SK-N-SH (cell line): ENCODE measurements around the gene SRMS. TPM values are rescaled to one million over a fixed set of nuclear protein-coding genes. Genes with fewer than 3 reads are reported as not detected.

ENCODE experiments used
- CTCF ChIA-PET: fragments of 300-600, 350-600 bp; formaldehyde crosslinking; extraction: SDS; loops from one replicate; lab custom pipeline; 2021; lab: Yijun Ruan, JAX
- POLR2A ChIA-PET: fragments of 350-600 bp; sonication (Branson Sonifier 250); formaldehyde crosslinking; extraction: SDS; loops from one replicate; lab custom pipeline; 2020; ENCODE audit warnings: antibody characterized with exemption, inconsistent platforms; lab: Yijun Ruan, JAX
- DNase-seq: peaks from one replicate; pipeline ENCODE4 v3.0.0; 2012
- H2AFZ ChIP-seq: fragments of 200-600 bp; sonication (generic); 2 replicates; pipeline ENCODE4 v1.8.1; 2016; ENCODE audit warnings: antibody characterized with exemption, mild to moderate bottlenecking, low read depth
- H3F3A ChIP-seq: fragments of 200-600 bp; sonication (generic); replicated peaks from 2 replicates; pipeline ENCODE3; 2016; ENCODE audit warnings: antibody characterized with exemption, mild to moderate bottlenecking; ENCODE audit not compliant: insufficient read depth
- H3K27ac ChIP-seq, 2 experiments: fragments of 200-500 bp in 1 of 2; fragments of 200-600 bp in 1 of 2; sonication (Bioruptor generic) in 1 of 2; sonication (generic), shearing (Covaris generic) in 1 of 2; 2 replicates each; pipeline versions ENCODE4 v1.5.1 to v1.6.1; 2014 to 2016; ENCODE audit warnings: low read depth in 2 of 2, inconsistent platforms in 1 of 2, low read length in 1 of 2, mild to moderate bottlenecking in 1 of 2, mixed read lengths in 1 of 2
- H3K27me3 ChIP-seq: fragments of 200-600 bp; sonication (generic), shearing (Covaris generic); 2 replicates; pipeline ENCODE4 v1.6.1; 2016; ENCODE audit warnings: mixed run types; ENCODE audit not compliant: insufficient read depth
- H3K36me3 ChIP-seq, 2 experiments: fragments of 200-500 bp in 1 of 2; fragments of 200-600 bp in 1 of 2; sonication (Bioruptor generic) in 1 of 2; sonication (generic) in 1 of 2; replicated peaks in 1 of 2; 2 replicates each; pipeline versions ENCODE3 to v1.5.1; 2014 to 2016; ENCODE audit warnings: low read length in 1 of 2, mild to moderate bottlenecking in 1 of 2; ENCODE audit not compliant: insufficient read depth in 2 of 2, control insufficient read depth in 1 of 2
- H3K4me1 ChIP-seq, 2 experiments: fragments of 200-500 bp in 1 of 2; fragments of 200-600 bp in 1 of 2; sonication (Bioruptor generic) in 1 of 2; sonication (generic), shearing (Covaris generic) in 1 of 2; 2 replicates each; pipeline versions ENCODE4 v1.5.1 to v1.6.1; 2014 to 2016; ENCODE audit warnings: low read depth in 1 of 2, low read length in 1 of 2, mixed run types in 1 of 2; ENCODE audit not compliant: insufficient read depth in 2 of 2, control insufficient read depth in 1 of 2
- H3K4me2 ChIP-seq: fragments of 200-600 bp; sonication (generic), shearing (Covaris generic); 2 replicates; pipeline ENCODE4 v1.6.1; 2017; ENCODE audit warnings: mixed run types
- H3K4me3 ChIP-seq, 2 experiments: fragments of 200-500 bp in 1 of 2; fragments of 200-600 bp in 1 of 2; sonication (Bioruptor generic) in 1 of 2; sonication (generic), shearing (Covaris generic) in 1 of 2; 2 replicates each; pipeline versions ENCODE4 v1.5.1 to v1.8.1; 2014 to 2016; ENCODE audit warnings: low read depth in 2 of 2, inconsistent platforms in 1 of 2, low read length in 1 of 2, mild to moderate bottlenecking in 1 of 2, mixed read lengths in 1 of 2, moderate library complexity in 1 of 2
- H3K79me2 ChIP-seq: fragments of 200-600 bp; sonication (generic); 2 replicates; pipeline ENCODE4 v1.8.1; 2017; ENCODE audit warnings: mild to moderate bottlenecking; ENCODE audit not compliant: insufficient read depth
- H3K9ac ChIP-seq: fragments of 200-600 bp; sonication (generic); 2 replicates; pipeline ENCODE4 v1.6.1; 2017; ENCODE audit warnings: mixed run types
- H3K9me2 ChIP-seq: fragments of 200-600 bp; sonication (generic); 2 replicates; pipeline ENCODE4 v1.6.1; 2017; ENCODE audit warnings: mixed run types
- H3K9me3 ChIP-seq: fragments of 200-600 bp; sonication (generic); 2 replicates; pipeline ENCODE4 v1.6.1; 2017; ENCODE audit warnings: mixed run types, mild to moderate bottlenecking, moderate library complexity
- H4K20me1 ChIP-seq: fragments of 200-600 bp; sonication (generic); 2 replicates; pipeline ENCODE4 v1.6.1; 2017; ENCODE audit warnings: mild to moderate bottlenecking, mixed run types; ENCODE audit not compliant: insufficient read depth
- EP300 ChIP-seq, 2 experiments: IDR thresholded peaks; 2 replicates each; pipeline versions ENCODE4 v1.4.0 to v1.6.1; 2012; ENCODE audit warnings: borderline replicate concordance in 1 of 2, low read depth in 1 of 2, low read length in 1 of 2
- FOXJ3 ChIP-seq: sonication (generic); formaldehyde crosslinking; IDR thresholded peaks from 2 replicates; pipeline ENCODE4 v1.5.1; 2020; ENCODE audit warnings: mild to moderate bottlenecking, missing genetic modification reagents
- FOXM1 ChIP-seq: IDR thresholded peaks from 2 replicates; pipeline ENCODE4 v1.4.0; 2012; ENCODE audit warnings: low read depth, mild to moderate bottlenecking
- MXI1 ChIP-seq: IDR thresholded peaks from 2 replicates; pipeline ENCODE4 v1.6.1; 2012; ENCODE audit warnings: mild to moderate bottlenecking, low read depth, low read length, improper control_type of control experiment
- POLR2AphosphoS5 ChIP-seq: IDR thresholded peaks from 2 replicates; pipeline ENCODE4 v1.6.1; 2012; ENCODE audit warnings: low read depth, low read length
- RCOR1 ChIP-seq: fragments of 150-350 bp; IDR thresholded peaks from 2 replicates; pipeline ENCODE4 v1.6.1; 2017; ENCODE audit warnings: antibody characterized with exemption, low read length
- SIN3A ChIP-seq: IDR thresholded peaks from 2 replicates; pipeline ENCODE4 v1.6.1; 2012; ENCODE audit warnings: low read depth, mild to moderate bottlenecking, low read length, moderate library complexity, borderline replicate concordance
- TAF1 ChIP-seq: IDR thresholded peaks from 2 replicates; pipeline ENCODE4 v1.6.1; 2012; ENCODE audit warnings: low read depth, mild to moderate bottlenecking, low read length, moderate library complexity, borderline replicate concordance
- WGBS: methylation state at CpG from one replicate; pipeline ENCODE4 v1.1.6; 2017; ENCODE audit warnings: low lambda C conversion rate; 5-methylcytosine and 5-hydroxymethylcytosine counted together
- polyA plus RNA-seq, 3 experiments: library from polyadenylated mRNA; depleted of rRNA; stranded (reverse); fragments of >200 nt; gene quantifications; 2 replicates each; pipeline ENCODE4 v1.2.3, GENCODE V29; 2012
- TF ChIP-seq, protein P1 (sequence below): IDR thresholded peaks from 2 replicates; pipeline ENCODE4 v1.4.0; 2012; ENCODE audit warnings: low read depth, borderline replicate concordance
- TF ChIP-seq, protein P2 (sequence below): IDR thresholded peaks from 2 replicates; pipeline ENCODE4 v1.4.0; 2012; ENCODE audit warnings: low read depth, borderline replicate concordance
- TF ChIP-seq, protein P3 (sequence below): IDR thresholded peaks from 2 replicates; pipeline ENCODE4 v1.6.1; 2012; ENCODE audit warnings: mild to moderate bottlenecking, low read depth, low read length, moderate library complexity

Gene SRMS
- polyA plus RNA-seq, 1 of the 3 experiments (the other 2 are of a cell fraction): not detected

DNA sequence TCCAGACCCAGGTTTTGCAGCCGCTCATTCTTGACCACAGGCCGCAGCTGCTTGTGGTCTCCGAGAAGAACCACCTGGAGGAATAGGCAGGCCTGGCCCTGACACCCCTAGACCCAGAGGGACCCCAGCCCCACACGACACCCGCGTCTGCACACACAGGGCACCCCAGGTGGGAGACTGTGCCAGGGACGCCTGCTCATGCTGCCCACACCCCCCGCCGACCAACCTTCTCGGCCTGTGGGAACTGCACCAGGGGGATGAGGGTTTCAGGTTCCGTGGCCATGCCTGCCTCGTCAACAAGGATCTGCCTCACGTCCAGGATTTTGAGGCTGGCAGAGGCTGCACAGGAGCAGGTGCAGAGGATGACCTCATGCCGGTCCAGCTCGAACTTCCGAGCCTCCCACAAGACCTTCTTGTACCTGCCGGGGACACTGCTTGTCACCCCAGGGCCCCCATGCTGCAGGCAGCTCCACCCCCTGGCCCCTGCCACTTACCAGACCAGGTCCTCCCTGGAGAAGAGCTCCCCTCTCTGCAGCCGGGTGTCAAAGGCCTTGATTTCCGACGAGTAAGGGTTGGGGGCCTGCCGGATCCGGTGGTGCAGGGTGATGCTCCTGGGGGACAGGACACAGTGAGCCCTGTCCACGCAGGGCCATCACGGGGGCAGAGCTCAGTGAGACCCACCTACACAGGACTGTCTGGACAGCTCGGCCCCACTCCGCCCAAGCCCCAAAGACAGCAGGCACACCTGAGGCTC, 13.5 kb upstream of the SRMS start:
- TF ChIP-seq FOXM1: no peak
- TF ChIP-seq, protein P1, sequence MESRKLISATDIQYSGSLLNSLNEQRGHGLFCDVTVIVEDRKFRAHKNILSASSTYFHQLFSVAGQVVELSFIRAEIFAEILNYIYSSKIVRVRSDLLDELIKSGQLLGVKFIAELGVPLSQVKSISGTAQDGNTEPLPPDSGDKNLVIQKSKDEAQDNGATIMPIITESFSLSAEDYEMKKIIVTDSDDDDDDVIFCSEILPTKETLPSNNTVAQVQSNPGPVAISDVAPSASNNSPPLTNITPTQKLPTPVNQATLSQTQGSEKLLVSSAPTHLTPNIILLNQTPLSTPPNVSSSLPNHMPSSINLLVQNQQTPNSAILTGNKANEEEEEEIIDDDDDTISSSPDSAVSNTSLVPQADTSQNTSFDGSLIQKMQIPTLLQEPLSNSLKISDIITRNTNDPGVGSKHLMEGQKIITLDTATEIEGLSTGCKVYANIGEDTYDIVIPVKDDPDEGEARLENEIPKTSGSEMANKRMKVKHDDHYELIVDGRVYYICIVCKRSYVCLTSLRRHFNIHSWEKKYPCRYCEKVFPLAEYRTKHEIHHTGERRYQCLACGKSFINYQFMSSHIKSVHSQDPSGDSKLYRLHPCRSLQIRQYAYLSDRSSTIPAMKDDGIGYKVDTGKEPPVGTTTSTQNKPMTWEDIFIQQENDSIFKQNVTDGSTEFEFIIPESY: no peak
- no peak for TF ChIP-seq SIN3A
- TF ChIP-seq POLR2AphosphoS5: no peak
- TF ChIP-seq, protein P2, sequence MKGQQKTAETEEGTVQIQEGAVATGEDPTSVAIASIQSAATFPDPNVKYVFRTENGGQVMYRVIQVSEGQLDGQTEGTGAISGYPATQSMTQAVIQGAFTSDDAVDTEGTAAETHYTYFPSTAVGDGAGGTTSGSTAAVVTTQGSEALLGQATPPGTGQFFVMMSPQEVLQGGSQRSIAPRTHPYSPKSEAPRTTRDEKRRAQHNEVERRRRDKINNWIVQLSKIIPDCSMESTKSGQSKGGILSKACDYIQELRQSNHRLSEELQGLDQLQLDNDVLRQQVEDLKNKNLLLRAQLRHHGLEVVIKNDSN: no peak
- no peak for TF ChIP-seq FOXJ3 (CRISPR knock-in tag)
- TF ChIP-seq, protein P3, sequence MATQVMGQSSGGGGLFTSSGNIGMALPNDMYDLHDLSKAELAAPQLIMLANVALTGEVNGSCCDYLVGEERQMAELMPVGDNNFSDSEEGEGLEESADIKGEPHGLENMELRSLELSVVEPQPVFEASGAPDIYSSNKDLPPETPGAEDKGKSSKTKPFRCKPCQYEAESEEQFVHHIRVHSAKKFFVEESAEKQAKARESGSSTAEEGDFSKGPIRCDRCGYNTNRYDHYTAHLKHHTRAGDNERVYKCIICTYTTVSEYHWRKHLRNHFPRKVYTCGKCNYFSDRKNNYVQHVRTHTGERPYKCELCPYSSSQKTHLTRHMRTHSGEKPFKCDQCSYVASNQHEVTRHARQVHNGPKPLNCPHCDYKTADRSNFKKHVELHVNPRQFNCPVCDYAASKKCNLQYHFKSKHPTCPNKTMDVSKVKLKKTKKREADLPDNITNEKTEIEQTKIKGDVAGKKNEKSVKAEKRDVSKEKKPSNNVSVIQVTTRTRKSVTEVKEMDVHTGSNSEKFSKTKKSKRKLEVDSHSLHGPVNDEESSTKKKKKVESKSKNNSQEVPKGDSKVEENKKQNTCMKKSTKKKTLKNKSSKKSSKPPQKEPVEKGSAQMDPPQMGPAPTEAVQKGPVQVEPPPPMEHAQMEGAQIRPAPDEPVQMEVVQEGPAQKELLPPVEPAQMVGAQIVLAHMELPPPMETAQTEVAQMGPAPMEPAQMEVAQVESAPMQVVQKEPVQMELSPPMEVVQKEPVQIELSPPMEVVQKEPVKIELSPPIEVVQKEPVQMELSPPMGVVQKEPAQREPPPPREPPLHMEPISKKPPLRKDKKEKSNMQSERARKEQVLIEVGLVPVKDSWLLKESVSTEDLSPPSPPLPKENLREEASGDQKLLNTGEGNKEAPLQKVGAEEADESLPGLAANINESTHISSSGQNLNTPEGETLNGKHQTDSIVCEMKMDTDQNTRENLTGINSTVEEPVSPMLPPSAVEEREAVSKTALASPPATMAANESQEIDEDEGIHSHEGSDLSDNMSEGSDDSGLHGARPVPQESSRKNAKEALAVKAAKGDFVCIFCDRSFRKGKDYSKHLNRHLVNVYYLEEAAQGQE: no peak
- no peak for TF ChIP-seq TAF1
- no peak for TF ChIP-seq MXI1
- TF ChIP-seq EP300 (IDR thresholded peaks at IDR 0.05; ENCODE audit: borderline replicate concordance in 1 of 2, low read depth in 1 of 2, low read length in 1 of 2): no peak
- TF ChIP-seq RCOR1: no peak
- ChIA-PET CTCF (interaction anchor here (2.2 to 2.5 kb wide), 2 partner anchors 23 to 214 kb away, joined by 5 to 10 read pairs; partner anchors contain the start of gene PTK6), POLR2A (interaction anchor here (0.6 kb wide), 1 partner anchor 54 kb away, joined by 6 read pairs; no protein-coding TSS in a partner anchor)
- Histone ChIP-seq H3K9me3 (no peaks in the 10 kb centered on the region), H2AFZ (no peak overlapping the region), H3K79me2 (no peaks in the 10 kb centered on the region), H3K27me3 (no peaks in the 10 kb centered on the region), H3K4me1 (no peaks in the 10 kb centered on the region), H3K27ac (no peak overlapping the region), H3K36me3 (peaks cover 0 to 30% of the 10 kb centered on the region in 2 experiments), H3K4me3 (no peak overlapping the region), H3K4me2 (no peak overlapping the region), H3F3A (no peaks in the 10 kb centered on the region), H3K9ac (no peak overlapping the region), H4K20me1 (no peaks in the 10 kb centered on the region), H3K9me2 (no peaks in the 10 kb centered on the region)
- DNase-seq: no peak
- WGBS: 89% methylated on average over 5 of the region's 26 CpGs
